Measurements from ENCODE around the gene AK8. TPM values are rescaled to one million over a fixed set of nuclear protein-coding genes. Genes with fewer than 3 reads are reported as not detected.

Gene AK8
- total RNA-seq, 1 experiment from 2014 or later: 0.88 TPM

- CTCF ChIA-PET: no interaction called here
- POLR2A ChIA-PET: no interaction called here
- Mint-ChIP-seq H3K4me1 (ENCODE audit: low read depth, unreplicated experiment) (peaks cover 6% of the 10 kb centered on the region), H3K27me3 (ENCODE audit: insufficient read depth, unreplicated experiment) (peaks cover 3% of the 10 kb centered on the region), H3K9me3 (ENCODE audit: unreplicated experiment) (no peaks in the 10 kb centered on the region), H3K4me3 (ENCODE audit: unreplicated experiment) (peak overlapping the region; percentile 78), H3K27ac (ENCODE audit: unreplicated experiment) (no peak overlapping the region), H3K36me3 (ENCODE audit: insufficient read depth, unreplicated experiment) (peaks cover 2% of the 10 kb centered on the region)
- TF ChIP-seq CTCF (IDR thresholded peaks at IDR 0.05; ENCODE audit: insufficient read depth in 1 of 2, low read depth in 1 of 2, low read length in 1 of 2, severe bottlenecking in 1 of 2, unreplicated experiment in 1 of 2): no peak
- H3K9me3 ChIP-seq: no peaks in the 10 kb centered on the region
- H3K4me1 ChIP-seq: no peaks in the 10 kb centered on the region
- H3K36me3 ChIP-seq (ENCODE audit: control insufficient read depth, insufficient read depth, low read length): no peaks in the 10 kb centered on the region
- BruUV-seq (replicated peaks): no TSS peak
- DNase-seq: no peak
- intact Hi-C loops (cut with micrococcal nuclease; ENCODE audit: unreplicated experiment): no loop called here
- H3K4me3 ChIP-seq (ENCODE audit: low read depth, low read length): no peak overlapping the region
- no peaks in the 10 kb centered on the region for H3K27me3 ChIP-seq (replicated peaks; ENCODE audit: control insufficient read depth, insufficient read depth, low read length)
Measured at GRCh38 chr9:132876849-132877248, 1.2 kb downstream of the AK8 start.

- ChIA-PET POLR2A (no interaction called here), CTCF (no interaction called here)
- H3K4me1 ChIP-seq: no peaks in the 10 kb centered on the region
- intact Hi-C loops (cut with micrococcal nuclease; ENCODE audit: unreplicated experiment): no loop called here
- TF ChIP-seq CTCF (IDR thresholded peaks at IDR 0.05; ENCODE audit: insufficient read depth in 1 of 2, low read depth in 1 of 2, low read length in 1 of 2, severe bottlenecking in 1 of 2, unreplicated experiment in 1 of 2): no peak
- H3K9me3 Mint-ChIP-seq (ENCODE audit: unreplicated experiment): no peaks in the 10 kb centered on the region
- H3K4me1 Mint-ChIP-seq (ENCODE audit: low read depth, unreplicated experiment): peaks cover 6% of the 10 kb centered on the region
- no peak overlapping the region for H3K4me3 Mint-ChIP-seq (ENCODE audit: unreplicated experiment)
- no peak for DNase-seq
- no peak overlapping the region for H3K4me3 ChIP-seq (ENCODE audit: low read depth, low read length)
- H3K36me3 ChIP-seq (ENCODE audit: control insufficient read depth, insufficient read depth, low read length): no peaks in the 10 kb centered on the region
- no peak overlapping the region for H3K27ac Mint-ChIP-seq (ENCODE audit: unreplicated experiment)
- no peaks in the 10 kb centered on the region for H3K27me3 ChIP-seq (replicated peaks; ENCODE audit: control insufficient read depth, insufficient read depth, low read length)
- no TSS peak for BruUV-seq (replicated peaks)
- H3K36me3 Mint-ChIP-seq (ENCODE audit: insufficient read depth, unreplicated experiment): no peaks in the 10 kb centered on the region
- peaks cover 7% of the 10 kb centered on the region for H3K27me3 Mint-ChIP-seq (ENCODE audit: insufficient read depth, unreplicated experiment)
- no peaks in the 10 kb centered on the region for H3K9me3 ChIP-seq
Measured at GRCh38 chr9:132875159-132875558, 2.9 kb downstream of the AK8 start.

GRCh38 chr9:132873403-132873802 lies 4.7 kb downstream of the AK8 start:
- no peaks in the 10 kb centered on the region for H3K9me3 Mint-ChIP-seq (ENCODE audit: unreplicated experiment)
- H3K4me1 ChIP-seq: no peaks in the 10 kb centered on the region
- peaks cover 6% of the 10 kb centered on the region for H3K4me1 Mint-ChIP-seq (ENCODE audit: low read depth, unreplicated experiment)
- H3K27me3 ChIP-seq (replicated peaks; ENCODE audit: control insufficient read depth, insufficient read depth, low read length): no peaks in the 10 kb centered on the region
- DNase-seq: no peak
- no peak overlapping the region for H3K4me3 Mint-ChIP-seq (ENCODE audit: unreplicated experiment)
- H3K9me3 ChIP-seq: no peaks in the 10 kb centered on the region
- POLR2A ChIA-PET: no interaction called here
- H3K27ac Mint-ChIP-seq (ENCODE audit: unreplicated experiment): no peak overlapping the region
- no peaks in the 10 kb centered on the region for H3K36me3 ChIP-seq (ENCODE audit: control insufficient read depth, insufficient read depth, low read length)
- BruUV-seq (replicated peaks): no TSS peak
- no peak for TF ChIP-seq CTCF (IDR thresholded peaks at IDR 0.05; ENCODE audit: insufficient read depth in 1 of 2, low read depth in 1 of 2, low read length in 1 of 2, severe bottlenecking in 1 of 2, unreplicated experiment in 1 of 2)
- intact Hi-C loops (cut with micrococcal nuclease; ENCODE audit: unreplicated experiment): no loop called here
- CTCF ChIA-PET: no interaction called here
- no peaks in the 10 kb centered on the region for H3K36me3 Mint-ChIP-seq (ENCODE audit: insufficient read depth, unreplicated experiment)
- no peak overlapping the region for H3K4me3 ChIP-seq (ENCODE audit: low read depth, low read length)
- peaks cover 7% of the 10 kb centered on the region for H3K27me3 Mint-ChIP-seq (ENCODE audit: insufficient read depth, unreplicated experiment)

Measured in Caco-2 (cell line).